ENCODE measurements around the gene WFDC9.
"Not testable (repeated sequence)": the region's sequence is repeated elsewhere in the genome, so short reads cannot be mapped to it uniquely, and the experiment has no call there.

WFDC9 gene

GRCh38 chr20:45585986-45586385 is 45.1 kb downstream of the WFDC9 start:
- not testable (repeated sequence) for H3K4me3 ChIP-seq (ENCODE audit: low read length); H3K9ac ChIP-seq (ENCODE audit: low read length); H3K36me3 ChIP-seq (ENCODE audit: control insufficient read depth, insufficient read depth, low read length); H3K27me3 ChIP-seq (ENCODE audit: control insufficient read depth, insufficient read depth, low read length); H3K4me1 ChIP-seq (ENCODE audit: control insufficient read depth, insufficient read depth, low read length); H3K27ac ChIP-seq (ENCODE audit: low read depth, low read length)

- not testable (repeated sequence) for H3K27me3 ChIP-seq (ENCODE audit: control insufficient read depth, insufficient read depth, low read length); H3K4me1 ChIP-seq (ENCODE audit: control insufficient read depth, insufficient read depth, low read length); H3K27ac ChIP-seq (ENCODE audit: low read depth, low read length); H3K9ac ChIP-seq (ENCODE audit: low read length); H3K4me3 ChIP-seq (ENCODE audit: low read length); H3K36me3 ChIP-seq (ENCODE audit: control insufficient read depth, insufficient read depth, low read length)
Measured at GRCh38 chr20:45584294-45584693, 46.8 kb downstream of the WFDC9 start.

GRCh38 chr20:45583502-45583901 is 47.6 kb downstream of the WFDC9 start:
- Histone ChIP-seq H3K4me1 (ENCODE audit: control insufficient read depth, insufficient read depth, low read length) (no peaks in the 10 kb centered on the region), H3K36me3 (ENCODE audit: control insufficient read depth, insufficient read depth, low read length) (no peaks in the 10 kb centered on the region), H3K4me3 (ENCODE audit: low read length) (no peak overlapping the region), H3K27me3 (ENCODE audit: control insufficient read depth, insufficient read depth, low read length) (no peaks in the 10 kb centered on the region), H3K9ac (ENCODE audit: low read length) (no peak overlapping the region), H3K27ac (ENCODE audit: low read depth, low read length) (no peak overlapping the region)

- Histone ChIP-seq H3K4me1 (ENCODE audit: control insufficient read depth, insufficient read depth, low read length) (no peaks in the 10 kb centered on the region), H3K9ac (ENCODE audit: low read length) (no peak overlapping the region), H3K27ac (ENCODE audit: low read depth, low read length) (no peak overlapping the region), H3K27me3 (ENCODE audit: control insufficient read depth, insufficient read depth, low read length) (no peaks in the 10 kb centered on the region), H3K36me3 (ENCODE audit: control insufficient read depth, insufficient read depth, low read length) (no peaks in the 10 kb centered on the region), H3K4me3 (ENCODE audit: low read length) (no peak overlapping the region)
Measured at GRCh38 chr20:45581702-45582101, 49.4 kb downstream of the WFDC9 start.

GRCh38 chr20:45579184-45579583 is 51.9 kb downstream of the WFDC9 start, which contains the start of gene WFDC8:
TSS of gene WFDC8 (minus strand) at chr20:45579284. CDS start at chr20:45579247, 37 bp downstream.
- no peak within 1 kb of the TSS for H3K4me3 ChIP-seq (ENCODE audit: low read length)
- H3K27ac ChIP-seq (ENCODE audit: low read depth, low read length): no peak within 1 kb of the TSS
- no peaks in the 10 kb centered on the region for H3K27me3 ChIP-seq (ENCODE audit: control insufficient read depth, insufficient read depth, low read length)
- no peaks in the 10 kb centered on the region for H3K4me1 ChIP-seq (ENCODE audit: control insufficient read depth, insufficient read depth, low read length)
- no peak within 1 kb of the TSS for H3K9ac ChIP-seq (ENCODE audit: low read length)
- H3K36me3 ChIP-seq (ENCODE audit: control insufficient read depth, insufficient read depth, low read length): no peaks in the 10 kb centered on the region

- Histone ChIP-seq H3K4me3 (ENCODE audit: low read length) (no peak overlapping the region), H3K9ac (ENCODE audit: low read length) (no peak overlapping the region), H3K27me3 (ENCODE audit: control insufficient read depth, insufficient read depth, low read length) (no peaks in the 10 kb centered on the region), H3K27ac (ENCODE audit: low read depth, low read length) (no peak overlapping the region), H3K4me1 (ENCODE audit: control insufficient read depth, insufficient read depth, low read length) (no peaks in the 10 kb centered on the region), H3K36me3 (ENCODE audit: control insufficient read depth, insufficient read depth, low read length) (no peaks in the 10 kb centered on the region)
Measured at GRCh38 chr20:45578231-45578630, 52.9 kb downstream of the WFDC9 start.

GRCh38 chr20:45576995-45577394 is 54.1 kb downstream of the WFDC9 start:
- H3K27ac ChIP-seq (ENCODE audit: low read depth, low read length): no peak overlapping the region
- no peak overlapping the region for H3K9ac ChIP-seq (ENCODE audit: low read length)
- no peaks in the 10 kb centered on the region for H3K4me1 ChIP-seq (ENCODE audit: control insufficient read depth, insufficient read depth, low read length)
- H3K4me3 ChIP-seq (ENCODE audit: low read length): no peak overlapping the region
- no peaks in the 10 kb centered on the region for H3K36me3 ChIP-seq (ENCODE audit: control insufficient read depth, insufficient read depth, low read length)
- H3K27me3 ChIP-seq (ENCODE audit: control insufficient read depth, insufficient read depth, low read length): no peaks in the 10 kb centered on the region

- H3K4me3 ChIP-seq (ENCODE audit: low read length): no peak overlapping the region
- H3K9ac ChIP-seq (ENCODE audit: low read length): no peak overlapping the region
- no peak overlapping the region for H3K27ac ChIP-seq (ENCODE audit: low read depth, low read length)
- no peaks in the 10 kb centered on the region for H3K27me3 ChIP-seq (ENCODE audit: control insufficient read depth, insufficient read depth, low read length)
- no peaks in the 10 kb centered on the region for H3K36me3 ChIP-seq (ENCODE audit: control insufficient read depth, insufficient read depth, low read length)
- no peaks in the 10 kb centered on the region for H3K4me1 ChIP-seq (ENCODE audit: control insufficient read depth, insufficient read depth, low read length)
Measured at GRCh38 chr20:45575931-45576330, 55.2 kb downstream of the WFDC9 start.

- H3K9ac ChIP-seq (ENCODE audit: low read length); H3K4me1 ChIP-seq (ENCODE audit: control insufficient read depth, insufficient read depth, low read length); H3K4me3 ChIP-seq (ENCODE audit: low read length); H3K27ac ChIP-seq (ENCODE audit: low read depth, low read length); H3K36me3 ChIP-seq (ENCODE audit: control insufficient read depth, insufficient read depth, low read length); H3K27me3 ChIP-seq (ENCODE audit: control insufficient read depth, insufficient read depth, low read length): not testable (repeated sequence)
Measured at GRCh38 chr20:45569650-45570049, 61.4 kb downstream of the WFDC9 start.

GRCh38 chr20:45564760-45565276 is 66.3 kb downstream of the WFDC9 start:
- H3K9ac ChIP-seq (ENCODE audit: low read length): no peak overlapping the region
- H3K4me1 ChIP-seq (ENCODE audit: control insufficient read depth, insufficient read depth, low read length): no peaks in the 10 kb centered on the region
- no peaks in the 10 kb centered on the region for H3K36me3 ChIP-seq (ENCODE audit: control insufficient read depth, insufficient read depth, low read length)
- H3K27me3 ChIP-seq (ENCODE audit: control insufficient read depth, insufficient read depth, low read length): no peaks in the 10 kb centered on the region
- no peak overlapping the region for H3K27ac ChIP-seq (ENCODE audit: low read depth, low read length)
- H3K4me3 ChIP-seq (ENCODE audit: low read length): no peak overlapping the region
